HG03175 (cell line): Measurements from ENCODE around the gene FLVCR2.
A peak's percentile ranks its signal among the peaks of the same experiment; 100 is the strongest.

ENCODE experiments used
- ATAC-seq: cut with Tn5 transposase; IDR thresholded peaks from one replicate; pipeline ENCODE4 v1.9.1; 2021; ENCODE audit warnings: mild to moderate bottlenecking, moderate library complexity; ENCODE audit not compliant: unreplicated experiment

Gene FLVCR2

GRCh38 chr14:75626396-75626795 is 48.0 kb downstream of the FLVCR2 start:
- ATAC-seq = no peak

GRCh38 chr14:75626863-75627262 is 48.4 kb downstream of the FLVCR2 start:
- ATAC-seq = no peak

GRCh38 chr14:75627406-75627805 is 49.0 kb downstream of the FLVCR2 start:
- no peak for ATAC-seq

GRCh38 chr14:75628816-75629215 is 50.4 kb downstream of the FLVCR2 start:
- ATAC-seq = no peak

GRCh38 chr14:75630695-75631452 is 52.5 kb downstream of the FLVCR2 start:
- no peak for ATAC-seq

GRCh38 chr14:75631453-75631831 is 53.0 kb downstream of the FLVCR2 start:
- no peak for ATAC-seq

GRCh38 chr14:75634848-75635247 is 56.4 kb downstream of the FLVCR2 start:
- no peak for ATAC-seq

GRCh38 chr14:75636100-75636692 is 57.8 kb downstream of the FLVCR2 start:
- ATAC-seq = no peak

GRCh38 chr14:75640876-75641275 is 62.5 kb downstream of the FLVCR2 start:
- ATAC-seq = no peak

- ATAC-seq = no peak
Observed at GRCh38 chr14:75643985-75644384, 65.6 kb downstream of the FLVCR2 start.

- no peak for ATAC-seq
Observed at GRCh38 chr14:75645056-75645455, 66.6 kb downstream of the FLVCR2 start.

- no peak for ATAC-seq
Observed at GRCh38 chr14:75646762-75647161, 68.3 kb downstream of the FLVCR2 start.

- ATAC-seq = no peak
Observed at GRCh38 chr14:75647640-75648039, 69.2 kb downstream of the FLVCR2 start.

- no peak for ATAC-seq
Observed at GRCh38 chr14:75648066-75648838, 69.8 kb downstream of the FLVCR2 start.

GRCh38 chr14:75649337-75649736 is 70.9 kb downstream of the FLVCR2 start:
- ATAC-seq = no peak

GRCh38 chr14:75649773-75650172 is 71.4 kb downstream of the FLVCR2 start:
- no peak for ATAC-seq

GRCh38 chr14:75650253-75651058 is 72.0 kb downstream of the FLVCR2 start:
- no peak for ATAC-seq

- ATAC-seq = no peak
Observed at GRCh38 chr14:75653563-75653962, 75.1 kb downstream of the FLVCR2 start.

GRCh38 chr14:75654127-75654732 is 75.8 kb downstream of the FLVCR2 start:
- ATAC-seq = peak; percentile 59

GRCh38 chr14:75655235-75655634 is 76.8 kb downstream of the FLVCR2 start:
- no peak for ATAC-seq

- no peak for ATAC-seq
Observed at GRCh38 chr14:75657331-75657730, 78.9 kb downstream of the FLVCR2 start.
